ENCODE measurements around the gene SERPINA4.

Gene SERPINA4

DNA sequence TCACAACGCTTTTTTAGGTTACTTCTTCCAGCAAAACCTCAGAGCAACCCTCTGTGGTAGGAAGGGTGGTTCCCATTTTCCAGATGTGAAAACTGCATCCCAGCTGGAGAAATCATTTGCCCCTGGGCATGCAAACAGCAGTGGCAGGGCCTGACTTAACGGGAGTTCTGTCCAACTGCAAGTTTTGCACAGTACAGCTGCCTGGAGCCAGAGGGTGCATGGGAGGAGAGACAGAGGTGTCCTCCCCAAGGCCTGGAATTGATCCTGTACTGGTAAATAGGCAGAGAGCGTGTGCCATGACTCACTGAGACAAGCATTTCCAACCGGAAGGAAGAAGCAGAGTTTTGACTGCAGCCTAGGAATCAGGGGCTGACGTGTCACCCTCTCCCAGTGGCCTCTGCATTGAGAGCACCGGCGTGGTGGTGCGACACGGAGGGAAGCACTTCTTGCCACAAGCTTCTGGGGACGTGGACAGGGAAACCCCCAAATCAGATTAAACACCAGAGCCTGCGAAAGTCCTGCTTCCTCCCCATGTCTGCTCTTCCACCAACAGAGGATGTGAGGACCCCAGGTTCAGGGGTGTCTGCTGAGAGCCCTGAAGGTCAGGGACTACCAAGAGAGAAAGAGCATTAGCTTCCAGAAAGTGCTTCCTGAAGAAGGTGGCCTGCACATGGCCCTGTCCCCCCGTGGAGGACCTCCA lies 19.0 kb upstream of the SERPINA4 start:
- no peak for DNase-seq (ENCODE audit: low read depth in 2 of 2)

DNA sequence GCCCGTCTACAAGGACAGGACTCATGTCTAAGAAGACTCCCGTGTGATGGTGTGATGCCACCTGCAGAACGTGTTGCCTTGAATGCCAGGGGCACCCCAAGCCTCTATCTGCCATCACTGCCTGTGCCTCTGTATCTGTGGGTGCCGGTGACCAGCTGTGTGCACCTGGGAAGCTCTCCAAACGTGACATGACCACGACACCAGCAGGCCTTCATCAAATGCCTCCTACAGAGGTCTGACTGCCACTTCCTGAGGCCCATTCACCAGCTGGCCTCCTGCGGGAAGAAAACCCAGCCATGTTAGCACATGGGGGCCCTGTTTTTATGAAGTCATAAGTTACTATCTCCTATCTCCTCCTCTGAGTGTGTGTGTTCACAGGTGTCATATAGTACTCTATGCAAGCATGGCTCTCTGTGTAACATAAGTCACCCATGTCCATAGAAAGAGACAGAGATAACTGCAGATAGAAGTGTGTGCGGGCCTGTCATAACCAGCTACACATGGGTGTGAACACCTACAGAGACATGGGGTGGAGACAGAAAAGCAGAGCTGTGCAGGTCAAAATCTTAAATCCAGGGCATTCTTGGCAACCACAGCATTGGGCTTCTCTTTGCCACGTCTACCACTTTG lies 18.3 kb upstream of the SERPINA4 start:
- DNase-seq (ENCODE audit: low read depth in 2 of 2): no peak

DNA sequence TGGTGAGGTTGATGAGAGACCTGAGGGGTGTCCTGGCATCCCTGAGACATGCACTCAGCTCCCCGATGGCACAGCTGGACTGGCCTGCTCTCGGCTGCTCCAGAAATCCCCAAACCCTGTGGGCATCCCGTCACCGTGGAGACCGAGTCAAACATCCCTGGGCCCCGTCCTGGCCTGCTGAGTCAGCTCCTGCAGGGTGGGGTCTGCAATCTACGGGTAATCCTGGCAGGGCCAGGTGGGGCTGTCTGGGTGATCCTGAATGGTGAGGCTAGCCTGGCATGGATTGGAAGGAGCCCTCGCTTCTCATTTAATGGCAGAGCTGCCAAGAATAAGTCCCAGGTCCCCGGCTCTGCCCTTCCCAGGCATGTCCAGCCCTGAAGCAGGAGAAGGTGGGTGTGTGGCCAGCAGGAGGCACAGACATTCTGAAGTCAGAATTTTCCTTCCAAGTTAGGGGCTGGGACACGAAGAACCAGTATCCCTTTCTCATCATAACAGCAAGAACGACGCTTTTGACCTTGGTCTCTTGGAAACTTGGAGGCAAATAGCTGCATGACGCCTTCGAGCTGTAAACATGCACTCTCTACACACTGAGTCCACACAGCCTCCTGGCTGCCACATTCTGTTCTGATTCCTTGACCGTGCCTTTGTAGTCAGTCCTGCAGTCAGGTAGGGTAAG lies 17.7 kb upstream of the SERPINA4 start:
- DNase-seq (ENCODE audit: low read depth in 2 of 2): no peak

DNA sequence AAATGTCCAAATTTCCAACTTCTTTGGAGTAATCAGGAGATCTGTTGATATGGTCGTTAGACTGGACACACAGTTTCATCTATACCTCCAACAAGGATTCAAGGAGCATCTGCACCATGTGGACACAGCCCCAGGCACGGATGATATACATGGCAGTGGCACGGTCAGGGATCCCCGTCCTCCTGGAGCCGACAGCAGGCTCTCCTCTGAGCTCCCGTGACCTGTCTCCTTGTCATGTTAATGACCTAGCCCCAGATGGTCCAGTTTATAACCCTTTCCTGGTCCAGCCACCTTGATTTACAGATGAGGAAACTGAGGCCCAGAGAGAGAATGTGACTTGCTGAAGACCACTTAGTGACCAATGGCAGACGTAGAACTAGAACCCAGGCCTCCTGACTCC lies 16.5 kb upstream of the SERPINA4 start:
- no peak for DNase-seq (ENCODE audit: low read depth in 2 of 2)

DNA sequence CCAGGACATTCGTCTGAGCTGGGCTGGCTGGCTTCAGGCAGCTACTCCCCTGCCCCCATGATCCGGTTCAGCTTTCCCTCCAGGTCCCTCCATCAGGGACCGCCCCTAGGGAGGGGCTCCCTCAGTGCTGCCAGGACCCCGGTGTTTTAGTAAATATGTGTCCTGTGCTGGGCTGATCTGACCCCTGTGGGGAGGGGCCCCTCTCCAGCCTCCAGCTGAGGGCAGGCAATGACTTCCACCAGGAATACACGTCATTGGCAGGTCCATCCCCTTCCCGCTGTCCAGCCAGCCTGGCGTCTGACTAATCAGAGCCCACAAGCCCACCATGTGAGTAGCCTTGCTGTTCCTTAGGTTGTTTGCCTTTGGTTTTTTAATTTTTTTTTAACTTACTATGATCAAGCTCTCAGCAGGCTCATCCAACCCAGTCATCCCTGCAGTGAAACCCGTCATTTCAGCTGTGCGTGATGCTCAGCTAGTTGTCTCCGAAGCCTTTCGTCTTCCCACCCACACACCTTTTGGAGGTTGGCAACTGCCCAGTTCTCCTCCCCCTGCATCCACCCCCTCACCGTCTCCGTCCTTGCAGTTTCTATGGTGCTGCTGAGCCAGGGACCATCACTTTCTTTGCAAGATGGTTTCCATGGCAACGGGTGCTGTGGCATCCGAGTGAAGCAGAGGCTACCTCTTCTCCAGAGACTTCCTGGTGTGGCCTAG lies 16.0 kb upstream of the SERPINA4 start:
- DNase-seq (ENCODE audit: low read depth in 2 of 2): no peak

DNA sequence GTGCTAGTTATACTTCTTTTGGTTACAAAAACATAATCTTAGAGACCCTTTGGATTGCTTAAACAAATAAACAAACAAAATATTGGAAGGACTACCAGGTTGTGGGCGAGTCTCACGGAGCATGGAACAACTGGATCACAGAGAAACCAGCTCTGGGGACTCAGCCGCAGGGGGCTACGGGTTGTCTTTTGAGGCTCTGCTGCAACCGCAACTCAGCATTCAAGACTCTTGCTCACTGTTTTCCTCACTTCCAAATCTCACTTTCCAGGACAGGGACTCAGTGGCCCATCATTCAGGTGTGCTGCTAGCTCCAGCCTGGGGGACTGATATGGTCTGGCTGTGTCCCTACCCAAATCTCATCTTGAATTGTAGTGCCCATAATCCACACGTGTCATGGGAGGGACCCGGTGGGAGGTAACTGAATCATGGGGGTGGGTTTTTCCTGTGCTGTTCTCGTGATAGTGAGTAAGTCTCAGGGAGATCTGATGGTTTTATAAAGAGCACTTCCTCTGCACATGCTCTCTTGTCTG lies 14.0 kb upstream of the SERPINA4 start:
- no peak for DNase-seq (ENCODE audit: low read depth in 2 of 2)

DNA sequence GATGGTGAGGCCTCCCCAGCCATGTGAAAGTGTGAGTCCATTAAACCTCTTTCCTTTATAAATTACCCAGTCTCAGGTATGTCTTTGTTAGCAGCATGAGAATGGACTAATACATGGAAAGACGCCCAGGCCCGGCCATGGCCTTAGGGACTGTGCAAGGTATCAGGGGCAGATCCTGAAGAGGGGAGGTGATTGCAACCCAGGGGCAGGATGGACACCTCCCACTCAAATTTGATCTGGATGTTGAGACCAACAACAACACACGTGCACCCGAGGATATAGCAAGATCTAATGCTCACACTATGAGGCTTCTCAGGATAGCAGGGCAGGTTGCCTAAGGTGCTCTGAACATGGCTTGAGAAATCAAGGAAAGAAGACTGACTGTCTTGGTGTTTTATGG lies 13.5 kb upstream of the SERPINA4 start:
- DNase-seq (ENCODE audit: low read depth in 2 of 2): no peak

DNA sequence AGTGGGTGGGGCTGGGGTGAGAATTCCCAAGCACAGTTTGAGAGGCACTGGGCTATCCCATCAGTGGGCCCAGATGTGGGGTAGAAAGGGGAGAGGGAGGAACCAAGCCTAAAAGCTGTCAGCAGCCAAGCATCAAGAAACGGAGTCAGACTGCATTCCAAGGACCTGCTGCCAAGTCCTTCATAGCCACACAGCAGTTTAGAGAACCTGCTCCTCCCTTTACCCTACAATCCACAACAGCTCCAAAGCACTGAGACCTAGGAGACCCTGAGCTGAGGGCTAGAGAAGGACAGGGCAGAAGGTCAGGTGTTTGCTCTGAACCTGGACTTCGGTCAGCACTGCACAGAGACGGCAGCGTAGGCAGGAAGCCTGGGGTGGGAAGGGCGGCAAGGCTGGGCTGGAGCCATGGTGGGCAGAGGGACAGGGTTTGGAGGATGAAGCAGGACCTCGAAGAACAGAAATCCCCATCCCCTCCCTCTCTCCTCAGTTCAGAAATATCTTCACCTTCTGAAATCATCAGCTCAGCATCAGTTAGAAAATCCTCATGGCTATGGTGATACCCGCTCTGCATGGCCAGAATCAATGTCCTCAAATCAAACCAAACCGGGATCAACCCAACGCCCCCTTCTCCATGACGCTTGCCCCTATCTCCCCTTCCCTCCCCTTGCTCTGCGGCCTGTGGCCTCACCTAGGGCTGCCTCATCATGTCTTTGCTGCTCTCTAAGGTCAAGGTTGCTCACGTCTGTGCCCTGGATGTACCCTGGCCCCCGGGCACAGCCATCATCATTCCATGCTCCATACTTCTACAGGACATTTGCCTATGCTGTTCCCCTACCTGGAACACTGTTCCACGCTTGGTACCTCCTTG lies 12.9 kb upstream of the SERPINA4 start:
- no peak for DNase-seq (ENCODE audit: low read depth in 2 of 2)

DNA sequence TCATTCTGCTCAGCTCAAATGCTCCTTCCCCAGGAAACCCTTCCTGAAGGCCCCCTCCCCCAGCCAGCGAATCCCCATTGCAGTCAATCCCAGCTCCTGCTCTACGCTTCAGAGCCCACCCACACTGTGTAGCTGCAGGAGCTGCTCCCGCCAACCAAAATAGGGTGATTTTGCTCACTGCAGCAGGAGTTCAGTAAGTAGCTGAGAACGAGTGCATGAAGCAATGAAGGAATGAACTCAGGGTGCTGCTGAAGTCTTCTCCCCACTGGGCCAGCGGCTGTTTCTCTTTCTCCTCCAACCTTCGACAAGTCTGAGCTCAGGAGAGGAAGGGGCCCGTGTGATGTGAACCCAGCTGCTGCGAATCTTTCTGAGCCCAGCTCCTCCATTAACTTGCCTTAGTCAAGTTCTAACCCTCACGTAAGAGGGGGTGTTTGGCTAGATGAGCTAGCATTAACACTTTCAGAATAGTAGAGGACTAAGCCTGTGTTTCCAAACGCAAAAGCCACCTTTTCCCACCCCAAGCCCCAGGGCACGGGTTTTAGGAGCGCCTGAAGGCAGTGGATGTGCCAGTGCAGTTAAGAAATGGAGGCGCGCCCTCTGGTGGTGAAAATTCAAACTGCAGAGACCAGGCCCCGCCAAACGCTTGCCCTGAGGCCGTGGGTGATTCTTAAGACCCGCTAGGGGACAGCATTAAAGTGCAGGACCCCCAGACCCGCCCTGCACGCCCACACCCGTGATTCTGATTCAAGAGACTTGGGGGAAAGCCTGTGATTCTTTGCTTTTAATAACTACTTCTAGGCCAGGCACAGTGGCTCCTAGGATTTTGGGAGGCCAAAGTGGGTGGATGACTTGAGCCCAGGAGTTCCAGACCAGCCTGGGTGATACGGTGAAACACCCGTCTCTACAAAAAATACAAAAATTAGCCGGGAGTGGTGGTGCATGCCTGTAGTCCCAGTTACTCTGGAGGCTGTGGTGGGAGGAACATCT lies 11.9 kb upstream of the SERPINA4 start:
- peak; percentile 27 to 54 for DNase-seq (ENCODE audit: low read depth in 2 of 2)

DNA sequence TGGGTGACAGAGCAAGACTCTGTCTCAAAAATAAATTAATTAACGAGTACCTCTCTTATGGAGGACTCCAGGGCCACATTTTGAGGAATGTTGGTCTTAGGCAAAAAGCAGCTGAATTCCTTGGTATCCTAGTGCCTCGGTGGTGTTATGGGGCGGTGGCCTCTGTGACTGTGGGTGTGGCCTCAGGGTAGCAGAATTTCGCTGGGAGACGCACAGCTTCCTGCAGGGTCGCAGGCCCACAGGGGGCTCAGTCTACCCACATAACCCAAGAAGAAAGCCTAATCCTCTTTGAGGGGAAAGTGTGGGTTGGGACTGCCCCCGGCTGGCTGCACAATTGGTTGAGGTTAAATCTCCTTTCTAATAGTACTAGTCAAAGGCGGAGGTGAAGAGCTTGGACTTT lies 11.2 kb upstream of the SERPINA4 start:
- DNase-seq (ENCODE audit: low read depth in 2 of 2): no peak

DNA sequence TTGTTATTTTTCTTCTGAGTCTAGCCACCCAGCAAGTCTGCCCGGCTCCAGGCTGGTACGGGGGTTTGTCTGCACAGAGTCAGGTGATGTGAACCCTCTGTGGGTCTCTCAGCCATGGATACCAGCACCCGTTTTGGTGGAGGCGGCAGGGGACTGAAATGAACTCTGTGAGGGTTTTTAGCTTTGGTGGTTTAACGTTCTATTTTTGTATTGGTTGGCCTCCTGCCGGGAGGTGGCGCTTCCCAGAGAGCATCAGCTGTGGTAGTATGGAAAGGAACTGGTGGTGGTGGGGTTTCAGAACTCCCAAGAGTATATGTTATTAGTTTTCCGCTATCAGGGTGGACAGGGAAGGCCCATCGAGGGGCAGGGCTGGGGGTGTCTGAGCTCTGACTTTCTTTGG lies 5.3 kb upstream of the SERPINA4 start:
- no peak for DNase-seq (ENCODE audit: low read depth in 2 of 2)

DNA sequence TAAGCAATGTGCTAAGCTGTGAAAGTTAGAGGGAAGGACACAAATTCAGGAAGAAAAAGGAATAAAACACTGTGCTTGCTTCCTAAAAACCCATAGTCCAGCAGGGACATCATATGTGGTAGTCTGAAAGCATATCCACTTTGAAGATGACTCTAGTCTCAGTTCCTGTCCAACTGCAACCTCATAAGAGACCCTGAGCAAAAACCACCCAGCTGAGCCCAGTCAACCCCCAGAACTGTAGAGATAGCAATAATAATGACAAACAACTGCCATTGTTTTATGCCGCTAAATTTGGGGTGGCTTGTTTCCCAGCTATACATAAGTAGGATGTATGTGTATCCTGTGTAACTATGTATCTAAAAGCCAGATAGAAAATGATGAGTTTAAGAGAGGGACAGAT lies 3.9 kb upstream of the SERPINA4 start:
- no peak for DNase-seq (ENCODE audit: low read depth in 2 of 2)

DNA sequence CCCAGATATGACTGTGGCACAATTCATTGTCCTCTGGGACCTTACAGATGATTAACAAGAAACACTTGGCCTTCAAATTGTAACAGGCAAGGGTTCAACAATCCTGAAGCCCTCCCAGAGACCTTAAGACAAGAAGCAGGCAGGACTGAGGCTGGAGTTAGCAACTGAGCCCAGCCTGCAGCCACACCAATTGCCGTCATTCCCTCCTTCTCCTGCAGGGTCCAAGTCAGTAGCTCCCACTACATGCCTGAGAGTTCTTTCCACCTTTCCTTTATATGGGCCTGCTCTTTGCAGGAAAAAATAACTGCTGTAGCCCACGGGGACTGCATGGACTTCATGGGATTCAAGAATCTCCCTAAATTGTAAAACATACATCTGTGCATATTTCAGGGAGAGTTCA lies 2.4 kb upstream of the SERPINA4 start:
- DNase-seq (ENCODE audit: low read depth in 2 of 2): no peak

DNA sequence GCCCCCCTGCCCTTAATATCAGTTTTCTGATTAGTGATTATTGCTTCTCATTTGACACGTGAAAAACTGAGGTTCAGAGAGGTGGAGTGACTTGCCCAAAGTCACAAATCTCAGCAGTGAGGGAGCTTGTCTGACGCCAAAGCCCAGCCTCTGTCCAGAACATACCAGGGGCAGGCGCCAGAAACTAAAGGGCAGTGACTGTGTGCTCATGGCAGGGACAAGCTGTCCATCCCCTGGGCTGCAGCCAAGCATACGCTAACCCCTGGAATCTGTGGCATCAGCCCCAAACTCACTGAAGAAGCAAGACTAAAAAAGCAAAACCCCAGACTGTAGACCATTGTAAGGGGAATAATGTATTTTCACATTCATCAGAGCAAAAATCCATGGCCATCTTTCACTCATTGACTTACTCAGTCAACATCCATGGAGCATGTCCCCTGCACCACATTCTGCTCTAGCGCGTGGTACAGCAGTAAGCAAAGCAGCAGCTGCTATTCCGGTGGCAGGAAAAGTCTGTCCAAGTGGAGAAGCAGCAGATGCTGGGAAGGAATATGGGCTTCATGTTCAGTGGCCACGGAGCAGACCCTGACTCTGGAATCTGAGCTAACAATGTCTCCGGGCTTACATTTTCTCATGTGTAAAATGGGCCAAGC lies 1.5 kb upstream of the SERPINA4 start:
- DNase-seq (ENCODE audit: low read depth in 2 of 2): no peak

DNA sequence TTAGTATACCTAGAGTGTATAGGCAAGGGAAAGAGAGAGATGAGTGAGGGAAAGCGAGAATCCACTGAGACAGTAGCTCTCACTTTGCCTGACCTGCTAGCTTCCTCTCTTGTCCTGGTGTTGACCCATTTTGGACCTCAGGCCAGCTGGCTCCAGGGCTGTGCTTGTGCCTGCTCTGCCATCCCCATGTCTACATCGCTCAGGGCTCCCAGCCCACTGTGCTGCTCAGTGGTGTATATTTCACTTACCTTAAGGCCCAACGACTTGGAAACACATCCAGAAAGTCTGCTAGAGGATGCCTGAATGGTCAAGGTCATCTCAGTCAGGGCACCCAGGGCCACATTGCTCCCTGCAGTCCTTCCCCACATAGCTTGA lies 964 bp upstream of the SERPINA4 start:
- no peak for DNase-seq (ENCODE audit: low read depth in 2 of 2)

DNA sequence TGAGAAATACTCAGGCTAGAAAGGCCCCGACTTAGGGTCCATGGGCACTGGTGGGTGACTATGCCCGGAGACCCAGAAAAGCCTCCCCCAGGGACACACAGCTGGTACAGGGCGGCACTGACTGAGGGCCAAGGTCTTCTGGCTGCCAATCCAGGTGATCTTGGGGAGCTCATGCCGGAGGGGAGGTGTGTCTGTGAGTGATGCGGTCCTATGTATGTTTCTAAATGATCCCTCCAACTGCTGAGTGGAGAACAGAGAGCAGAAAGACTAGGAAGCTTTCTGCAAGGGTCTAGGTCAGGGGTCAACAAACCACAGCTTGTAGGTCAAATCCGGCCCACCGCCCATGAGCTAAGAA lies 391 bp downstream of the SERPINA4 start:
- no peak for DNase-seq (ENCODE audit: low read depth in 2 of 2)

DNA sequence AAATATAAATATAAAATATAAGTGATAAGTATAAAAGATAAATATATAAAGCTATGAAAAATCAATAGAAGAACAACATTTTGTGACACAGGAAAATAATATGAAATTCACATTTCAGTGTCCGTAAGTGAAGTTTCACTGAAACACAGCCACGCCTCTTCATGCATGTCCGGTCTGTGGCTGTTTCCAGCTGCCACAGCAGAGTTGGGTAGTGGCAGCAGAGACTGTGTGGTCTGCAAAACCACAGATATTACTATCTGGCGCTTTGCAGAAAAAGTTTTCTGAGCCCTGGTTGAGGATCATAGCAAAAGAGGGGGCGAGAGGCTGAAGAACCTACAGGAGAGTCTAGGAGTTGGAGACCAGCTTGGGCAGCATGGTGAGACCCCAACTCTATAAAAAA lies 780 bp downstream of the SERPINA4 start:
- no peak for DNase-seq (ENCODE audit: low read depth in 2 of 2)

DNA sequence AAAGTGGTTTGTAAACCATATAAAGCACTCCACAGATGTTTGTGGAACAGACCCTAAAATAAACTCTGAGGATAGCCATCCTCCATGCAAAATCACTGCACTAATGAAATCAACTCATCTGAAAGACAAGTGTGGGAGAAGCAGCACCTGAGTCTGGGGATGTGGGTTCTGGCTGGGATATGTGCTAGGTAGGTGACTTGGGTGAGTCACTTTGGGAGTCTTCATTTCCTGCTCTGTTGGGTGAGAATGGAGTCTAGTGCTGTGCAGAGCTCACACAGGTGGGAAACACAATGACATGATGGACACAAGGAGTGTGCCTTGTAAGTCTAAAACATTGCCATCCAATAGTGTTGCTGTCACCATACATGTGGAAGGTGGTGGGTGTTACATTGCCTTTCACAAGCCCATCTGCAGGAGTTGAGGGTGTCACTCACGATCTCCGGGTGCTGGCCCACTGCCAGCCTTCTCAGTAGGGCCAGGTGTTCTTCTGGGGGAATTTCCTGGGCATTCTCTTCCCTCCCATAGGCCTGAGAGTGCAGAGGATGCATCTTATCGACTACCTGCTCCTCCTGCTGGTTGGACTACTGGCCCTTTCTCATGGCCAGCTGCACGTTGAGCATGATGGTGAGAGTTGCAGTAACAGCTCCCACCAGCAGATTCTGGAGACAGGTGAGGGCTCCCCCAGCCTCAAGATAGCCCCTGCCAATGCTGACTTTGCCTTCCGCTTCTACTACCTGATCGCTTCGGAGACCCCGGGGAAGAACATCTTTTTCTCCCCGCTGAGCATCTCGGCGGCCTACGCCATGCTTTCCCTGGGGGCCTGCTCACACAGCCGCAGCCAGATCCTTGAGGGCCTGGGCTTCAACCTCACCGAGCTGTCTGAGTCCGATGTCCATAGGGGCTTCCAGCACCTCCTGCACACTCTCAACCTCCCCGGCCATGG lies 2.0 kb downstream of the SERPINA4 start:
- DNase-seq (ENCODE audit: low read depth in 2 of 2): no peak

DNA sequence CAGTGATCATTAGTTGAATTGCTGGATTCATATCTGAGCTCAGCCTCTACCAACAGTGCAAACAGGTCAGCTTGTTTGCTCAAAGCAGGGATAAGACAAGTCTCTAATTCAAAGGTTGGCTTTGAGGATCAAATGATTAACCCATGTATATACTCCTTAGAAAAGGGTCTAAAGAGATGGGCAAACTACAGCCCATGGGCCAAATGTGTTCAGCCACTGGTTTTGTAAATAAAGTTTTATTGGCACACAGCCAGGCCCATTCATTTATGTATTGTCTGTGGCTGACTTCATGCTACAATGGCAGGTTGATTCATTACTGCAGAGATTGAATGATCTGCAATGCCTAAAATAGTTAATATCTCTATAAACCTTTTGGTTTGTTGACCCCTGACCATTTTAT lies 3.1 kb downstream of the SERPINA4 start:
- no peak for DNase-seq (ENCODE audit: low read depth in 2 of 2)

All from stimulated activated CD4-positive, alpha-beta T cell treated with anti-CD3 and anti-CD28 coated beads, Interleukin-1b, Interleukin-23, amount 100 ng/mL, for 4 hours (primary cell).